Measurements from ENCODE around the gene TOR1A.
A peak's percentile ranks its signal among the peaks of the same experiment; 100 is the strongest.
"Not testable (repeated sequence)": the region's sequence is repeated elsewhere in the genome, so short reads cannot be mapped to it uniquely, and the experiment has no call there.

The TOR1A gene

GRCh38 chr9:129813661-129814060 is 10.3 kb downstream of the TOR1A start:
- Mint-ChIP-seq H3K4me3 (no peak overlapping the region), H3K27ac (no peak overlapping the region)
- DNase-seq = no peak

GRCh38 chr9:129812385-129812784 is 11.6 kb downstream of the TOR1A start:
- Mint-ChIP-seq H3K4me3 (no peak overlapping the region), H3K27ac (no peak overlapping the region), H3K4me1 (peaks cover 24% of the 10 kb centered on the region), H3K9me3 (no peaks in the 10 kb centered on the region), H3K27me3 (no peaks in the 10 kb centered on the region)
- no peak for DNase-seq
- no peak for ATAC-seq

More at GRCh38 chr9:129813661-129814060, 10.3 kb downstream of the TOR1A start:
- Mint-ChIP-seq H3K27me3 (no peaks in the 10 kb centered on the region), H3K4me1 (peaks cover 28% of the 10 kb centered on the region), H3K9me3 (no peaks in the 10 kb centered on the region)
- no peak for ATAC-seq

GRCh38 chr9:129811967-129812363 is 12.0 kb downstream of the TOR1A start:
- H3K4me3 Mint-ChIP-seq = no peak overlapping the region
- H3K27me3 Mint-ChIP-seq = no peaks in the 10 kb centered on the region
- H3K9me3 Mint-ChIP-seq = no peaks in the 10 kb centered on the region
- ATAC-seq = no peak
- no peak overlapping the region for H3K27ac Mint-ChIP-seq
- peaks cover 27% of the 10 kb centered on the region for H3K4me1 Mint-ChIP-seq
- DNase-seq = no peak

GRCh38 chr9:129810788-129811187 is 13.1 kb downstream of the TOR1A start:
- Mint-ChIP-seq H3K4me3 (no peak overlapping the region), H3K27me3 (no peaks in the 10 kb centered on the region), H3K4me1 (peaks cover 38% of the 10 kb centered on the region), H3K27ac (peak overlapping the region in 1 of 2 donors; percentile 27), H3K9me3 (no peaks in the 10 kb centered on the region)
- DNase-seq = no peak
- no peak for ATAC-seq

GRCh38 chr9:129810116-129810515 is 13.8 kb downstream of the TOR1A start:
- Mint-ChIP-seq H3K4me3 (no peak overlapping the region), H3K27me3 (no peaks in the 10 kb centered on the region), H3K4me1 (peaks cover 42% of the 10 kb centered on the region), H3K27ac (no peak overlapping the region), H3K9me3 (no peaks in the 10 kb centered on the region)
- ATAC-seq (no peak), DNase-seq (no peak)

DNA sequence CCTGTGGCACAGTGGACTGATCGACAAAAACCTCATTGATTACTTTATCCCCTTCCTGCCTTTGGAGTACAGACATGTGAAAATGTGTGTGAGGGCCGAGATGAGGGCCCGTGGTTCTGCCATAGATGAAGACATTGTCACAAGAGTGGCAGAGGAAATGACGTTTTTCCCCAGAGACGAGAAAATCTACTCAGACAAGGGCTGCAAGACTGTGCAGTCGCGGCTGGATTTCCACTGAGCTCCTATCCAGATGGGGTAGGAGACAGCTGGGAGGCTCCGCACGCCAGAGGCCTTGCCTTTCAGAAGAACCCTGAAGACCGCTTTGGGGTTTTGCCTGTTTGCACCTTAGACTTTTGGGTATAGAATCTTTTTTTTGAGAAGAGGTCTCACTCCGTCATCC is 14.6 kb downstream of the TOR1A start:
- H3K4me3 Mint-ChIP-seq = no peak overlapping the region
- no peaks in the 10 kb centered on the region for H3K9me3 Mint-ChIP-seq
- no peaks in the 10 kb centered on the region for H3K27me3 Mint-ChIP-seq
- no peak for ATAC-seq
- DNase-seq = no peak
- H3K27ac Mint-ChIP-seq = peak overlapping the region; percentile 40 to 94
- H3K4me1 Mint-ChIP-seq = peaks cover 49% of the 10 kb centered on the region

DNA sequence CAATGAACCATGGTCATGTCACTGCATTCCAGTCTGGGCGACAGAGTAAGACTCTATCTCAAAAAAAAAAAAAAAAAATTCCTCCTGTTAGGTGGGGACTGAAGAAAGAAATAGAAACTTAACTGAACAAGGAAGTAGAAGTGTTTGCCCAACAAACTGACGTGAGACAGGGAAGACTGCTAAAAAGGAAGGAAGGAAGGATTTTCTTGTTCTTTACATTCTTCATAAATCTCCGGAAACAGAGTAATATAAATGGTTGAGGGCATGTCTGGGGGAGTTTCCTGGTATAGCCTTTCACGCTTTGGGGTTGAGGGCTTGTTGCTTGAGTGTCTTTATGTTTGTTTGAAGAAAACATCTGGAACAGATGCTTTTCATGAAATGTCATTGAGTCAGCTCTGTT is 17.9 kb downstream of the TOR1A start:
- ATAC-seq = no peak
- Mint-ChIP-seq H3K4me3 (no peak overlapping the region), H3K27me3 (no peaks in the 10 kb centered on the region), H3K27ac (peak overlapping the region in 1 of 2 donors; percentile 72), H3K9me3 (no peaks in the 10 kb centered on the region), H3K4me1 (peaks cover 48% of the 10 kb centered on the region)
- no peak for DNase-seq

- no peaks in the 10 kb centered on the region for H3K9me3 Mint-ChIP-seq
- H3K27me3 Mint-ChIP-seq = no peaks in the 10 kb centered on the region
- ATAC-seq (peak; percentile 24), DNase-seq (no peak)
- peak overlapping the region in 1 of 2 donors; percentile 76 for H3K27ac Mint-ChIP-seq
- peak overlapping the region; percentile 91 to 92 for H3K4me3 Mint-ChIP-seq
- peaks cover 31% of the 10 kb centered on the region for H3K4me1 Mint-ChIP-seq
These were observed 20.3 kb downstream of the TOR1A start for GRCh38 chr9:129803676-129804060.

DNA sequence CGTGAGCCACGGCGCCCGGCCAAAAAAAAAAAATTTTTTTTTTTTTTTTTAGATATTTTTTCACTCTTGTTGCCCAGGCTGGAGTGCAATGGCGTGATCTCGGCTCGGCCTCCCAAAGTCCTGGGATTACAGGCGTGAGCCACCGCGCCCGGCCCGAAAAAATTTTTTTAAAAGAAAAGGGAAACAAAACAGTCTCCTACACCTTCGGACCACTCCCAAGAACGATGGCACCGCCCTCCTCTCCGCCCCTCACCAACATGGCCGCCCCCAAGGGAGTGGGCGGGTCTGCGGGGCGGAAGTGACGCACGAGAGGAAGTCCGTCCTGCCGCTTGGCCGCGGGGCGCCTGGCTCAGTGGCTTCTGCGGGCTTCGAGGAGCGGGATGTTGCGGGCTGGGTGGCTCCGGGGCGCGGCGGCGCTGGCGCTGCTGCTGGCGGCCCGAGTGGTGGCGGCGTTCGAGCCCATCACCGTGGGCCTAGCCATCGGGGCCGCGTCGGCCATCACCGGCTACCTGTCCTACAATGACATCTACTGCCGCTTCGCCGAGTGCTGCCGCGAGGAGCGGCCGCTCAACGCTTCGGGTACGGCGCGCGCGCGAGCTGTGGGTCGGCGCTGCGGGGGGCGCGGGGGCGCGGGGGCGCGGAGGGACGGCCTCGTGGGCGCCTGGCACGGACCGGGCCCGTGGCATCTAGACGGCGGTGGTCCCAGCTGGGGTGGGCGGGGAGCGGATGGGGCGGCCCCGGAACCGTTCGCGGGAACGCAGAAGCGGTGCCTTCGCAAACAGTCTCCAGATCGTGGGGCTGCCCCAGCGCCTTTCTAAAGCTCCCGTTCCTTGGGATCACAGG is 20.9 kb downstream of the TOR1A start, which contains the start of gene TOR1B:
Gene TOR1B, plus strand, starts transcription at position 352 of the 843 bp plus-strand sequence. Its CDS starts 29 bp downstream, at position 381.
- H3K4me3 Mint-ChIP-seq = peak within 1 kb of the TSS; percentile 91 to 92
- H3K4me1 Mint-ChIP-seq = peaks cover 31% of the 10 kb centered on the region
- ATAC-seq = peak; percentile 94
- H3K9me3 Mint-ChIP-seq = no peaks in the 10 kb centered on the region
- peak within 1 kb of the TSS; percentile 96 for H3K27ac Mint-ChIP-seq
- peak; percentile 94 for DNase-seq
- H3K27me3 Mint-ChIP-seq = no peaks in the 10 kb centered on the region

- Mint-ChIP-seq H3K27ac (peak overlapping the region; percentile 73 to 74), H3K9me3 (no peaks in the 10 kb centered on the region), H3K27me3 (no peaks in the 10 kb centered on the region), H3K4me3 (peak overlapping the region; percentile 6 to 34), H3K4me1 (peaks cover 25% of the 10 kb centered on the region)
- no peak for DNase-seq
- ATAC-seq = no peak
These were observed 22.4 kb downstream of the TOR1A start for GRCh38 chr9:129801504-129801903.

- Mint-ChIP-seq H3K4me1 (peaks cover 2% of the 10 kb centered on the region), H3K4me3 (no peak overlapping the region), H3K27me3 (no peaks in the 10 kb centered on the region), H3K27ac (no peak overlapping the region), H3K9me3 (no peaks in the 10 kb centered on the region)
- DNase-seq = no peak
- ATAC-seq = no peak
These were observed 25.0 kb downstream of the TOR1A start for GRCh38 chr9:129798973-129799372.

GRCh38 chr9:129796029-129796428 is 27.9 kb downstream of the TOR1A start:
- H3K9me3 Mint-ChIP-seq, H3K27ac Mint-ChIP-seq, DNase-seq, H3K4me3 Mint-ChIP-seq, H3K4me1 Mint-ChIP-seq, ATAC-seq, H3K27me3 Mint-ChIP-seq: not testable (repeated sequence)

GRCh38 chr9:129794549-129794948 is 29.4 kb downstream of the TOR1A start:
- Mint-ChIP-seq H3K4me1 (peaks cover 6% of the 10 kb centered on the region), H3K27ac (no peak overlapping the region), H3K27me3 (no peaks in the 10 kb centered on the region), H3K9me3 (no peaks in the 10 kb centered on the region), H3K4me3 (no peak overlapping the region)
- DNase-seq (no peak), ATAC-seq (no peak)

GRCh38 chr9:129786481-129786880 is 37.5 kb downstream of the TOR1A start:
- no peak for ATAC-seq

GRCh38 chr9:129785866-129786265 is 38.1 kb downstream of the TOR1A start:
- ATAC-seq = no peak
- Mint-ChIP-seq H3K4me1 (peaks cover 16% of the 10 kb centered on the region), H3K27me3 (peaks cover 27% of the 10 kb centered on the region), H3K9me3 (no peaks in the 10 kb centered on the region), H3K27ac (no peak overlapping the region), H3K4me3 (no peak overlapping the region)
- DNase-seq = no peak

More at GRCh38 chr9:129786481-129786880, 37.5 kb downstream of the TOR1A start:
- Mint-ChIP-seq H3K27me3 (peaks cover 27% of the 10 kb centered on the region), H3K4me1 (peaks cover 12% of the 10 kb centered on the region), H3K27ac (no peak overlapping the region), H3K9me3 (no peaks in the 10 kb centered on the region), H3K4me3 (no peak overlapping the region)
- DNase-seq = no peak

DNA sequence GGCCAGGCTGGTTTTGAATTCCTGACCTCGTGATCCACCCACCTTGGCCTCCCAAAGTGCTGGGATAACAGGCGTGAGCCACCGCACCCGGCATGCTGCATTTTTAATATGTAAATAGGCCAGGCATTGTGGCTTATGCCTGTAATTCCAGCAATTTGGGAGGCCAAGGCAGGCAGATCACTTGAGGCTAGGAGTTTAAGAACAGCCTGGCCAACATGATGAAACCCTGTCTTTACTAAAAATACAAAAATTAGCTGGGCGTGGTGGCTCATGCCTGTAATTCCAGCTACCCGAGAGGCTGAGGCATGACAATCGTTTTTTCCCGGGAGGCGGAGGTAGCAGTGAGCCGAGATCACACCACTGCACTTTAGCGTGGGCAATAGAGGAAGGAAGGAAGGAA is 39.0 kb downstream of the TOR1A start:
- H3K4me3 Mint-ChIP-seq, H3K9me3 Mint-ChIP-seq: not testable (repeated sequence)
- H3K27me3 Mint-ChIP-seq = peaks cover 29% of the 10 kb centered on the region

More for the DNA sequence above, 39.0 kb downstream of the TOR1A start:
- Mint-ChIP-seq H3K4me1 (peaks cover 14% of the 10 kb centered on the region), H3K27ac (peak overlapping the region in 1 of 2 donors; percentile 68)
- DNase-seq, ATAC-seq: not testable (repeated sequence)

All from stimulated activated naive CD8-positive, alpha-beta T cell treated with anti-CD3 and anti-CD28 coated beads, Interleukin-15, amount 100 ng/mL, for 72 hours (primary cell).